GM12878 (cell line): ENCODE data around the gene YBX2. TPM values are rescaled to one million over a fixed set of nuclear protein-coding genes. Genes with fewer than 3 reads are reported as not detected.

ENCODE experiments used
- ATAC-seq: fragments of 200-7000 bp; cut with Tn5 transposase; 3 replicates; pipeline ENCODE4 v1.9.1; 2020; ENCODE audit warnings: mild to moderate bottlenecking, moderate library complexity
- BruUV-seq: library from RNA; stranded (reverse); fragments of 400-500 nt; replicated peaks from 2 replicates; lab custom pipeline; 2021; lab: Mats Ljungman, UMichigan
- CTCF ChIA-PET: fragments of 300-600 bp; sonication (Branson Sonifier 250); formaldehyde crosslinking; extraction: SDS; loops from one replicate; lab custom pipeline; 2021; ENCODE audit warnings: inconsistent platforms; lab: Yijun Ruan, JAX
- POLR2A ChIA-PET: fragments of 350-600 bp; formaldehyde crosslinking; extraction: SDS; loops from one replicate; lab custom pipeline; 2021; ENCODE audit warnings: inconsistent platforms; lab: Charles Lee
- RAD21 ChIA-PET: fragments of 300-600 bp; sonication (Branson Sonifier 250); formaldehyde crosslinking; loops from one replicate; lab custom pipeline; 2023; ENCODE audit warnings: antibody characterized with exemption; ENCODE audit not compliant: unreplicated experiment; lab: Charles Lee
- SMC1A ChIA-PET: fragments of 300-600 bp; sonication (Branson Sonifier 250); formaldehyde crosslinking; loops from one replicate; lab custom pipeline; 2023; ENCODE audit not compliant: unreplicated experiment, uncharacterized antibody; lab: Charles Lee
- DNase-seq: peaks from one replicate; pipeline ENCODE4 v3.0.0-alpha.2; 2011; ENCODE audit warnings: low read depth, low spot score
- FAIRE-seq: peaks from 3 replicates; lab custom pipeline; 2011; peaks lifted over from hg19 to GRCh38; lab: Jason Lieb, UNC
- H2AFZ ChIP-seq: 2 replicates; pipeline ENCODE4 v1.6.0; 2011; ENCODE audit warnings: low read depth, low read length, control low read depth; ENCODE audit not compliant: control insufficient read depth
- H3K27ac ChIP-seq: 2 replicates; pipeline ENCODE4 v1.5.1; 2011; ENCODE audit warnings: control low read depth; ENCODE audit not compliant: control insufficient read depth, insufficient read depth
- H3K27me3 ChIP-seq, 2 experiments: replicated peaks in 1 of 2; 2 replicates each; pipeline versions ENCODE4 v1.6.0 to v1.6.1; 2011; ENCODE audit warnings: low read length in 1 of 2; ENCODE audit not compliant: control insufficient read depth in 2 of 2, insufficient read depth in 2 of 2
- H3K36me3 ChIP-seq, 2 experiments: 2 replicates each; pipeline ENCODE4 v1.5.1; 2011; ENCODE audit warnings: low read length in 1 of 2; ENCODE audit not compliant: control insufficient read depth in 2 of 2, insufficient read depth in 2 of 2
- H3K4me1 ChIP-seq: 2 replicates; pipeline ENCODE4 v1.6.1; 2011; ENCODE audit warnings: mild to moderate bottlenecking, low read length, moderate library complexity, mixed read lengths; ENCODE audit not compliant: control insufficient read depth, insufficient read depth
- H3K4me2 ChIP-seq: 2 replicates; pipeline ENCODE4 v1.6.0; 2011; ENCODE audit warnings: control low read depth; ENCODE audit not compliant: control insufficient read depth, insufficient read depth
- H3K4me3 ChIP-seq: fragments of 200-600 bp; sonication (generic); 2 replicates; pipeline ENCODE4 v1.5.1; 2016
- H3K79me2 ChIP-seq: 2 replicates; pipeline ENCODE4 v1.6.0; 2011; ENCODE audit warnings: low read length; ENCODE audit not compliant: control insufficient read depth, insufficient read depth
- H3K9ac ChIP-seq: 2 replicates; pipeline ENCODE4 v1.8.0; 2011; ENCODE audit warnings: low read length, control low read depth, mixed read lengths; ENCODE audit not compliant: control insufficient read depth, insufficient read depth
- H3K9me3 ChIP-seq: replicated peaks from 3 replicates; pipeline ENCODE4 v1.5.1; 2011; ENCODE audit warnings: mild to moderate bottlenecking, low read length; ENCODE audit not compliant: control insufficient read depth, insufficient read depth
- H4K20me1 ChIP-seq: 2 replicates; pipeline ENCODE4 v1.6.0; 2011; ENCODE audit not compliant: control insufficient read depth, insufficient read depth
- CREB1 ChIP-seq: IDR thresholded peaks from 2 replicates; pipeline ENCODE4 v1.6.1; 2012; ENCODE audit warnings: low read depth, mild to moderate bottlenecking, inconsistent platforms
- TAF1 ChIP-seq: IDR thresholded peaks from 2 replicates; pipeline ENCODE4 v1.6.1; 2011; ENCODE audit warnings: mild to moderate bottlenecking, low read depth, low read length, borderline replicate concordance
- WGBS: methylation state at CpG from one replicate; pipeline ENCODE4 v1.1.6; 2016; ENCODE audit warnings: low lambda C conversion rate; ENCODE audit not compliant: insufficient replicate concordance, insufficient coverage; ENCODE audit errors: missing lambda C conversion rate; 5-methylcytosine and 5-hydroxymethylcytosine counted together
- in situ Hi-C: fragments of 300-500 bp; cut with MboI; formaldehyde crosslinking; loops from 9 replicates; pipeline ENCODE4 v1.14.3; 2018; ENCODE audit warnings: mixed read lengths
- intact Hi-C: fragments of 100-400 bp; cut with micrococcal nuclease; formaldehyde crosslinking; loops from one replicate; pipeline ENCODE4 v1.14.2; 2022; ENCODE audit not compliant: unreplicated experiment
- polyA plus RNA-seq, 11 experiments: library from polyadenylated mRNA; depleted of rRNA in 4 of 11; unstranded in 6 of 11; stranded (reverse) in 5 of 11; fragments of >200 nt; fragmentation: Nextera tagmentation in 4 of 11; fragmentation: Illumina TruSeq in 1 of 11; extraction: Ambion mirVana in 4 of 11; extraction: Trizol in 1 of 11; gene quantifications; 1 replicate in 1 of 11; 2 replicates in 10 of 11; pipeline versions ENCODE4 v1.2.1 to v1.2.3, GENCODE V29; 2011 to 2016; ENCODE audit warnings: inconsistent platforms in 2 of 11, missing spikeins in 2 of 11, low read depth in 1 of 11
- small RNA-seq: library from RNA; depleted of rRNA; stranded (forward); fragments of <200 nt; gene quantifications from one replicate; pipeline ENCODE3, GENCODE V24; 2014
- total RNA-seq, 4 experiments: library from RNA; depleted of rRNA in 3 of 4; stranded (reverse); fragments of >200 nt in 3 of 4; fragmentation: Illumina TruSeq in 1 of 4; extraction: Trizol in 1 of 4; gene quantifications; 2 replicates each; pipeline versions ENCODE4 v1.2.1 to v1.2.3, GENCODE V29; 2013 to 2021
- TF ChIP-seq, protein P1 (sequence below): fragments of 450-650 bp; IDR thresholded peaks from 2 replicates; pipeline ENCODE4 v1.6.1; 2016; ENCODE audit warnings: mild to moderate bottlenecking
- TF ChIP-seq, protein P2 (sequence below): fragments of 450-650 bp; conservative IDR thresholded peaks from 2 replicates; pipeline ENCODE4 v1.6.1; 2017; ENCODE audit warnings: mild to moderate bottlenecking, moderate library complexity

Gene YBX2
- total and polyA plus RNA-seq, 10 of the 15 experiments (the other 5 are each of a cell fraction or from before 2014, with no cell fraction given): not detected

DNA sequence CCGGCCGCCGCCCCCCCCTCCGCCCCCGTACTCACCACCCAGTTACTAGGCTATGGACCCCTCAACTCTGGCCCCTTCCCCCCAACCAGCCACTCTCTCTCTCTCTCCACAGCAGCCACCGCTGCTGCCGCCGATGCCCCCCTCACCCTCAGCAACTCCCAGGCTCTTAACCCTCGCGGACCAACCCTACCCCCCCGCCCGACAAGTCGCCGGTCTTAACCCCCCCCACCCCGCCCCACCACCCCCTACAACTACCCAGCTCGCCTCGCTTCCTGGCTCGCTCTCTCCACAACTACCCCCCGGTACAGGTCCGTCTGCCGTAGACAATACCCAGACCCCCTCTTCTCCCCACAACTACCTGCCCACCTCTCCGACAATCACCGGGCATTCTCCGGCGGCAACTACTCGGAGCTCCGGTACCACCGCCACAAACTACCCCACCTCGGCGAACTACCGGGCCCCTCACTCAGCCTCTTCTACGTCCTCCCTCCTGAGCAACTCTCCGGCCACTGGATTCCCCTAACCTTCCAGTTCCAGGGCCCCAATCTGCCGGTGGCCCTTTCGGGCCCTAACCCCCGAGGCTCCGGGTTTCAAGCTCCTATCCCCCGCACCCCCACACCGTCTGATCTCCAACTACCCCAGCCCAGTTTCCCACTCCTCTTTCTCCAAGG, 55.9 kb downstream of the YBX2 start:
- BruUV-seq: no TSS peak
- ChIA-PET POLR2A (interaction anchor here (0.6 to 7.3 kb wide), 6 partner anchors 12 to 1728 kb away, joined by 3 to 99 read pairs (median 8); partner anchors contain the start of genes ACADVL, CTDNEP1, CYB5D1 and DLG4), SMC1A (interaction anchor here (1.2 to 2.0 kb wide), 2 partner anchors 11 to 19 kb away, joined by 3 to 4 read pairs; partner anchors contain the start of genes ACADVL and DLG4), CTCF (interaction anchor here (0.6 to 6.0 kb wide), 7 partner anchors 11 to 449 kb away, joined by 3 to 70 read pairs (median 4); partner anchors contain the start of genes ACADVL, DLG4 and WRAP53), RAD21 (interaction anchor here (0.7 to 6.3 kb wide), 8 partner anchors 11 to 198 kb away, joined by 3 to 51 read pairs (median 5); partner anchors contain the start of genes ACADVL, CTDNEP1, DLG4 and ELP5)
- TF ChIP-seq TAF1 (0 out of 2 replicates have a peak, but pooled peaks have one; percentile 10), CREB1 (no peak)
- TF ChIP-seq, protein P1, sequence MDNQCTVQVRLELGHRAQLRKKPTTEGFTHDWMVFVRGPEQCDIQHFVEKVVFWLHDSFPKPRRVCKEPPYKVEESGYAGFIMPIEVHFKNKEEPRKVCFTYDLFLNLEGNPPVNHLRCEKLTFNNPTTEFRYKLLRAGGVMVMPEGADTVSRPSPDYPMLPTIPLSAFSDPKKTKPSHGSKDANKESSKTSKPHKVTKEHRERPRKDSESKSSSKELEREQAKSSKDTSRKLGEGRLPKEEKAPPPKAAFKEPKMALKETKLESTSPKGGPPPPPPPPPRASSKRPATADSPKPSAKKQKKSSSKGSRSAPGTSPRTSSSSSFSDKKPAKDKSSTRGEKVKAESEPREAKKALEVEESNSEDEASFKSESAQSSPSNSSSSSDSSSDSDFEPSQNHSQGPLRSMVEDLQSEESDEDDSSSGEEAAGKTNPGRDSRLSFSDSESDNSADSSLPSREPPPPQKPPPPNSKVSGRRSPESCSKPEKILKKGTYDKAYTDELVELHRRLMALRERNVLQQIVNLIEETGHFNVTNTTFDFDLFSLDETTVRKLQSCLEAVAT: peak; percentile 71
- TF ChIP-seq, protein P2, sequence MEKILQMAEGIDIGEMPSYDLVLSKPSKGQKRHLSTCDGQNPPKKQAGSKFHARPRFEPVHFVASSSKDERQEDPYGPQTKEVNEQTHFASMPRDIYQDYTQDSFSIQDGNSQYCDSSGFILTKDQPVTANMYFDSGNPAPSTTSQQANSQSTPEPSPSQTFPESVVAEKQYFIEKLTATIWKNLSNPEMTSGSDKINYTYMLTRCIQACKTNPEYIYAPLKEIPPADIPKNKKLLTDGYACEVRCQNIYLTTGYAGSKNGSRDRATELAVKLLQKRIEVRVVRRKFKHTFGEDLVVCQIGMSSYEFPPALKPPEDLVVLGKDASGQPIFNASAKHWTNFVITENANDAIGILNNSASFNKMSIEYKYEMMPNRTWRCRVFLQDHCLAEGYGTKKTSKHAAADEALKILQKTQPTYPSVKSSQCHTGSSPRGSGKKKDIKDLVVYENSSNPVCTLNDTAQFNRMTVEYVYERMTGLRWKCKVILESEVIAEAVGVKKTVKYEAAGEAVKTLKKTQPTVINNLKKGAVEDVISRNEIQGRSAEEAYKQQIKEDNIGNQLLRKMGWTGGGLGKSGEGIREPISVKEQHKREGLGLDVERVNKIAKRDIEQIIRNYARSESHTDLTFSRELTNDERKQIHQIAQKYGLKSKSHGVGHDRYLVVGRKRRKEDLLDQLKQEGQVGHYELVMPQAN: peak; percentile 16; the same call in 1 of the 2 replicates
- under 1% methylated on average over 25 of the region's 39 CpGs for WGBS
- Histone ChIP-seq H3K9ac (peak overlapping the region; percentile 95), H3K4me1 (peaks cover 29% of the 10 kb centered on the region), H4K20me1 (no peaks in the 10 kb centered on the region), H2AFZ (no peak overlapping the region), H3K27me3 (no peaks in the 10 kb centered on the region), H3K4me2 (0 out of 2 replicates have a peak overlapping the region, but pooled peaks have one; percentile 0), H3K9me3 (no peaks in the 10 kb centered on the region), H3K36me3 (peaks cover 9 to 14% of the 10 kb centered on the region in 2 experiments), H3K27ac (peak overlapping the region; percentile 87), H3K4me3 (peak overlapping the region; percentile 96), H3K79me2 (peaks cover 56% of the 10 kb centered on the region)
- FAIRE-seq: no peak
- intact Hi-C loops: loop anchor here (2.0 kb wide), 1 partner anchor 24 kb away; no protein-coding TSS in a partner anchor
- in situ Hi-C loops: no loop called here
- ATAC-seq: no peak
- DNase-seq: no peak

Small RNA genes lying within 50 kb of the gene (small RNA-seq; reads per million reads assigned to genes)
- gene AC026954.2: not detected
- gene RF00019: not detected

Other genes starting within 250 kb of the YBX2 start
Only the 7 nearest of the 31 such genes appear.
- 63.5 and 66.4 TPM in 2 replicates for gene ELP5, start 42.4 kb downstream of the YBX2 start, total RNA-seq (2014; rRNA removed)
- 35.0 and 41.1 TPM in 2 replicates for gene ELP5, start 42.4 kb downstream of the YBX2 start, total RNA-seq (2014; rRNA removed; fragmentation: Illumina TruSeq; extraction: Trizol)
- 67.4 and 71.0 TPM in 2 replicates for gene ELP5, start 42.4 kb downstream of the YBX2 start, total RNA-seq (2021)
- 53.9 and 76.9 TPM in 2 replicates for gene ELP5, start 42.4 kb downstream of the YBX2 start, polyA plus RNA-seq (2011; rRNA removed)
- gene ELP5, start 42.4 kb downstream of the YBX2 start, polyA plus RNA-seq (2014; fragmentation: Illumina TruSeq; extraction: Trizol): 45.8 and 68.9 TPM in 2 replicates
- gene ELP5, start 42.4 kb downstream of the YBX2 start, polyA plus RNA-seq (2014; fragmentation: Nextera tagmentation; extraction: Ambion mirVana): 10 to 100 TPM; 81.8 to 94.7 TPM
- 78.0 and 79.8 TPM in 2 replicates for gene ELP5, start 42.4 kb downstream of the YBX2 start, polyA plus RNA-seq (2014; rRNA removed)
- 100 to 1,000 TPM; 102 to 109 TPM for gene ELP5, start 42.4 kb downstream of the YBX2 start, polyA plus RNA-seq (2016; fragmentation: Nextera tagmentation; extraction: Ambion mirVana)
- 0.87 TPM in 1 of 2 replicates, not detected in the other for gene CLDN7, start 32.2 kb downstream of the YBX2 start, total RNA-seq (2014; rRNA removed)
- gene CLDN7, start 32.2 kb downstream of the YBX2 start, total RNA-seq (2014; rRNA removed; fragmentation: Illumina TruSeq; extraction: Trizol): 0.32 and 0.36 TPM in 2 replicates
- 0.61 and 1.3 TPM in 2 replicates for gene CLDN7, start 32.2 kb downstream of the YBX2 start, total RNA-seq (2021)
- gene CLDN7, start 32.2 kb downstream of the YBX2 start, polyA plus RNA-seq (2011; rRNA removed): not detected in 2 replicates
- gene CLDN7, start 32.2 kb downstream of the YBX2 start, polyA plus RNA-seq (2014; fragmentation: Illumina TruSeq; extraction: Trizol): 0.19 and 0.25 TPM in 2 replicates
- under 1 TPM in 1 of 2 experiments, not detected in 1; 0.19 TPM for gene CLDN7, start 32.2 kb downstream of the YBX2 start, polyA plus RNA-seq (2014; fragmentation: Nextera tagmentation; extraction: Ambion mirVana)
- 0.49 and 0.94 TPM in 2 replicates for gene CLDN7, start 32.2 kb downstream of the YBX2 start, polyA plus RNA-seq (2014; rRNA removed)
- not detected for gene CLDN7, start 32.2 kb downstream of the YBX2 start, polyA plus RNA-seq (2016; fragmentation: Nextera tagmentation; extraction: Ambion mirVana)
- 0.05 and 0.06 TPM in 2 replicates for gene SLC2A4, start 12.9 kb downstream of the YBX2 start, total RNA-seq (2014; rRNA removed)
- gene SLC2A4, start 12.9 kb downstream of the YBX2 start, total RNA-seq (2014; rRNA removed; fragmentation: Illumina TruSeq; extraction: Trizol): 0.04 and 0.05 TPM in 2 replicates
- 0.19 and 0.23 TPM in 2 replicates for gene SLC2A4, start 12.9 kb downstream of the YBX2 start, total RNA-seq (2021)
- 0.03 and 0.04 TPM in 2 replicates for gene SLC2A4, start 12.9 kb downstream of the YBX2 start, polyA plus RNA-seq (2011; rRNA removed)
- 0.04 and 0.11 TPM in 2 replicates for gene SLC2A4, start 12.9 kb downstream of the YBX2 start, polyA plus RNA-seq (2014; fragmentation: Illumina TruSeq; extraction: Trizol)
- not detected for gene SLC2A4, start 12.9 kb downstream of the YBX2 start, polyA plus RNA-seq (2014; fragmentation: Nextera tagmentation; extraction: Ambion mirVana)
- 0.03 and 0.06 TPM in 2 replicates for gene SLC2A4, start 12.9 kb downstream of the YBX2 start, polyA plus RNA-seq (2014; rRNA removed)
- not detected for gene SLC2A4, start 12.9 kb downstream of the YBX2 start, polyA plus RNA-seq (2016; fragmentation: Nextera tagmentation; extraction: Ambion mirVana)
- gene EIF5A, start 13.0 kb upstream of the YBX2 start, total RNA-seq (2014; rRNA removed): 764 and 846 TPM in 2 replicates
- gene EIF5A, start 13.0 kb upstream of the YBX2 start, total RNA-seq (2014; rRNA removed; fragmentation: Illumina TruSeq; extraction: Trizol): 565 and 610 TPM in 2 replicates
- gene EIF5A, start 13.0 kb upstream of the YBX2 start, total RNA-seq (2021): 1,049 and 1,070 TPM in 2 replicates
- 726 and 811 TPM in 2 replicates for gene EIF5A, start 13.0 kb upstream of the YBX2 start, polyA plus RNA-seq (2011; rRNA removed)
- gene EIF5A, start 13.0 kb upstream of the YBX2 start, polyA plus RNA-seq (2014; fragmentation: Illumina TruSeq; extraction: Trizol): 601 and 1,090 TPM in 2 replicates
- 10 to 100 TPM; 26.5 to 85.5 TPM for gene EIF5A, start 13.0 kb upstream of the YBX2 start, polyA plus RNA-seq (2014; fragmentation: Nextera tagmentation; extraction: Ambion mirVana)
- gene EIF5A, start 13.0 kb upstream of the YBX2 start, polyA plus RNA-seq (2014; rRNA removed): 1,043 and 1,146 TPM in 2 replicates
- 1,000 to 10,000 TPM; 1,758 to 1,792 TPM for gene EIF5A, start 13.0 kb upstream of the YBX2 start, polyA plus RNA-seq (2016; fragmentation: Nextera tagmentation; extraction: Ambion mirVana)
- 42.4 and 58.2 TPM in 2 replicates for gene GPS2, start 20.7 kb upstream of the YBX2 start, total RNA-seq (2014; rRNA removed)
- 32.2 and 35.8 TPM in 2 replicates for gene GPS2, start 20.7 kb upstream of the YBX2 start, total RNA-seq (2014; rRNA removed; fragmentation: Illumina TruSeq; extraction: Trizol)
- 44.2 and 50.7 TPM in 2 replicates for gene GPS2, start 20.7 kb upstream of the YBX2 start, total RNA-seq (2021)
- 10.1 and 10.2 TPM in 2 replicates for gene GPS2, start 20.7 kb upstream of the YBX2 start, polyA plus RNA-seq (2011; rRNA removed)
- gene GPS2, start 20.7 kb upstream of the YBX2 start, polyA plus RNA-seq (2014; fragmentation: Illumina TruSeq; extraction: Trizol): 35.4 and 46.7 TPM in 2 replicates
- 10 to 100 TPM; 18.4 to 26.0 TPM for gene GPS2, start 20.7 kb upstream of the YBX2 start, polyA plus RNA-seq (2014; fragmentation: Nextera tagmentation; extraction: Ambion mirVana)
- gene GPS2, start 20.7 kb upstream of the YBX2 start, polyA plus RNA-seq (2014; rRNA removed): 38.3 and 44.5 TPM in 2 replicates
- 10 to 100 TPM; 91.6 to 96.4 TPM for gene GPS2, start 20.7 kb upstream of the YBX2 start, polyA plus RNA-seq (2016; fragmentation: Nextera tagmentation; extraction: Ambion mirVana)
- 12.5 and 16.0 TPM in 2 replicates for gene NEURL4, start 34.7 kb upstream of the YBX2 start, total RNA-seq (2014; rRNA removed)
- gene NEURL4, start 34.7 kb upstream of the YBX2 start, total RNA-seq (2014; rRNA removed; fragmentation: Illumina TruSeq; extraction: Trizol): 8.2 and 8.7 TPM in 2 replicates
- gene NEURL4, start 34.7 kb upstream of the YBX2 start, total RNA-seq (2021): 32.7 and 41.9 TPM in 2 replicates
- 6.1 and 11.3 TPM in 2 replicates for gene NEURL4, start 34.7 kb upstream of the YBX2 start, polyA plus RNA-seq (2011; rRNA removed)
- gene NEURL4, start 34.7 kb upstream of the YBX2 start, polyA plus RNA-seq (2014; fragmentation: Illumina TruSeq; extraction: Trizol): 9.1 and 14.2 TPM in 2 replicates
- gene NEURL4, start 34.7 kb upstream of the YBX2 start, polyA plus RNA-seq (2014; fragmentation: Nextera tagmentation; extraction: Ambion mirVana): under 1 TPM; 0.03 to 0.26 TPM
- gene NEURL4, start 34.7 kb upstream of the YBX2 start, polyA plus RNA-seq (2014; rRNA removed): 25.2 and 33.0 TPM in 2 replicates
- 1 to 10 TPM; 2.9 to 3.6 TPM for gene NEURL4, start 34.7 kb upstream of the YBX2 start, polyA plus RNA-seq (2016; fragmentation: Nextera tagmentation; extraction: Ambion mirVana)
- gene ACAP1, start 41.9 kb upstream of the YBX2 start, total RNA-seq (2014; rRNA removed): 120 and 140 TPM in 2 replicates
- 65.4 and 66.6 TPM in 2 replicates for gene ACAP1, start 41.9 kb upstream of the YBX2 start, total RNA-seq (2014; rRNA removed; fragmentation: Illumina TruSeq; extraction: Trizol)
- gene ACAP1, start 41.9 kb upstream of the YBX2 start, total RNA-seq (2021): 245 and 257 TPM in 2 replicates
- gene ACAP1, start 41.9 kb upstream of the YBX2 start, polyA plus RNA-seq (2011; rRNA removed): 64.6 and 95.4 TPM in 2 replicates
- 32.7 and 72.6 TPM in 2 replicates for gene ACAP1, start 41.9 kb upstream of the YBX2 start, polyA plus RNA-seq (2014; fragmentation: Illumina TruSeq; extraction: Trizol)
- 10 to 100 TPM in 1 of 2 experiments, 1 to 10 TPM in 1; 5.7 to 25.2 TPM for gene ACAP1, start 41.9 kb upstream of the YBX2 start, polyA plus RNA-seq (2014; fragmentation: Nextera tagmentation; extraction: Ambion mirVana)
- 143 and 159 TPM in 2 replicates for gene ACAP1, start 41.9 kb upstream of the YBX2 start, polyA plus RNA-seq (2014; rRNA removed)
- 100 to 1,000 TPM; 148 TPM for gene ACAP1, start 41.9 kb upstream of the YBX2 start, polyA plus RNA-seq (2016; fragmentation: Nextera tagmentation; extraction: Ambion mirVana)